Testis (tissue), 2 donors: ENCODE data around the gene NUDT2.

ENCODE experiments used
- POLR2A ChIP-seq: fragments of 450-650 bp; IDR thresholded peaks from one replicate; pipeline ENCODE4 v1.6.1; 2017; ENCODE audit warnings: antibody characterized with exemption, mild to moderate bottlenecking, moderate library complexity
- TF ChIP-seq, protein P1 (sequence below), 3 experiments: fragments of 450-650 bp in 2 of 3; fragments of 200-600 bp in 1 of 3; sonication (generic) in 1 of 3; IDR thresholded peaks; one replicate each; pipeline ENCODE4 v1.5.1; 2016 to 2019; ENCODE audit warnings: antibody characterized with exemption in 3 of 3, mild to moderate bottlenecking in 2 of 3, moderate library complexity in 1 of 3

DNA sequence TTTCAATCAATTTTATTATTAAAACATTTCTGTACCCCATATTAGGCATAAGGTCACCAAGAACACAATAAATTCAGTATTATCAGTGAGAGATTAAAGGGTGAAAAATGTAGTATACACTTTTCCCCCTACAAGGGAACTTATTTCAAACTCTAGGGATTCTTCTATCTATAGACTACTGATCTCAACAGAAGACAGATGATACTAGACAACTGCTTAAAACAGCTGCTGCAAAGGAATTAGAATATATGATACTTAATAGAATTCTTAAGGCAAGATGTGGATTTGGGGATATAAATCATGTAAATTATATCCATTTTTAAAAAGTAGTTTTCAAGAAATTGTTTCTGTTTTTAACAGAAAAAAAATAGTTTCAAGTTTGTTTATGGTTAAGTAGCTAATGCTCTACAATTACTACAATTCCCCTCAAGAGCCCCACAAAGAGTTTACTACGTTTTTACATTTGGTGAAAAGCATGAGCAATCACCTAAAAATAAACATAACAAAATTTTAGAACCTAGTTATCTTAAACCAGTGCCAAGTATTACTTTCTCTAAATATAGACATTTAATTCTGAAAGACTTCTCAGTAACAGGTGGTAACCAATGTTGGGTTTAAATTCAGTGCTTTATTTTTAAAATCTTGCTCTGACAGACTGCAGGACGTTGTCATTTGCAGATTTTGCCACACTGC, 6.3 kb upstream of the NUDT2 start:
- TF ChIP-seq, protein P1, sequence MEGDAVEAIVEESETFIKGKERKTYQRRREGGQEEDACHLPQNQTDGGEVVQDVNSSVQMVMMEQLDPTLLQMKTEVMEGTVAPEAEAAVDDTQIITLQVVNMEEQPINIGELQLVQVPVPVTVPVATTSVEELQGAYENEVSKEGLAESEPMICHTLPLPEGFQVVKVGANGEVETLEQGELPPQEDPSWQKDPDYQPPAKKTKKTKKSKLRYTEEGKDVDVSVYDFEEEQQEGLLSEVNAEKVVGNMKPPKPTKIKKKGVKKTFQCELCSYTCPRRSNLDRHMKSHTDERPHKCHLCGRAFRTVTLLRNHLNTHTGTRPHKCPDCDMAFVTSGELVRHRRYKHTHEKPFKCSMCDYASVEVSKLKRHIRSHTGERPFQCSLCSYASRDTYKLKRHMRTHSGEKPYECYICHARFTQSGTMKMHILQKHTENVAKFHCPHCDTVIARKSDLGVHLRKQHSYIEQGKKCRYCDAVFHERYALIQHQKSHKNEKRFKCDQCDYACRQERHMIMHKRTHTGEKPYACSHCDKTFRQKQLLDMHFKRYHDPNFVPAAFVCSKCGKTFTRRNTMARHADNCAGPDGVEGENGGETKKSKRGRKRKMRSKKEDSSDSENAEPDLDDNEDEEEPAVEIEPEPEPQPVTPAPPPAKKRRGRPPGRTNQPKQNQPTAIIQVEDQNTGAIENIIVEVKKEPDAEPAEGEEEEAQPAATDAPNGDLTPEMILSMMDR (IDR thresholded peaks at IDR 0.05), result no peak
- TF ChIP-seq POLR2A, result no peak
